HPDE6-E6E7 (cell line): ENCODE data around the gene LTC4S.
A peak's percentile ranks its signal among the peaks of the same experiment; 100 is the strongest.

Experiments
- DNase-seq: peaks from one replicate; pipeline ENCODE4 v3.0.0; 2011; ENCODE audit warnings: missing footprints; ENCODE audit errors: extremely low spot score

The LTC4S gene

DNA sequence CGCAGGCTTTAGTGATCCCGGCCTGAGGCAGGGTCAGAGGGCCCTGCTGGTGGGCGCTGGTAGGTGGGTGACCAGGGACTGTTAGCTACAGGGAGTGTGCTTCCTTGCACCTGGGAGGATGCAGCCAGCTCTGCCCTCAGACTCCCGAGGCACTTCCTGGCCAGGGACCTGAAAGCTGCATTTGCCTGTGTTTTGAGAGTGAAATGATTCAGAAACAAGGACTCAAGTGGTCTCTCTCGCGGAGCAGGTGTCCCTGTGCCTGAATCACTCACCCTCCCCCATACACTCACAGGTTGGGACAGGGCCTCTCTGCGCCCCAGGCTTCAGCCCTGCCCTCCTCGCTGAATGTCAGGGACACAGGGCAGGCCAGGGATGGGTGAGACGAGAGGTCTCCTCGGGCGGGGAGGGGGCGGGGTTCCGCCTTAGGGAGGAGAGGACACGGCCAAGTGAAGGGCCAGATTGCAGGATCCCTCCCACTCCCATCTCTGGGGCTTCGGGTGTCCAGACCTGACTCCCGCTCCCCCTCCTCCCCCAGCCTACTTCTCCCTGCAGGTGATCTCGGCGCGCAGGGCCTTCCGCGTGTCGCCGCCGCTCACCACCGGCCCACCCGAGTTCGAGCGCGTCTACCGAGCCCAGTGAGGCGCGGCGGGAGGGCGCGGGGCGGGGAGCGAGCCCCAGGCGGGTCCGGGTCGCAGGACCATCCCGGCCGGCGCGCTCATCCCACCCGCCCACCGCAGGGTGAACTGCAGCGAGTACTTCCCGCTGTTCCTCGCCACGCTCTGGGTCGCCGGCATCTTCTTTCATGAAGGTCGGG lies 1.5 kb downstream of the LTC4S start:
- DNase-seq = peak; percentile 14

DNA sequence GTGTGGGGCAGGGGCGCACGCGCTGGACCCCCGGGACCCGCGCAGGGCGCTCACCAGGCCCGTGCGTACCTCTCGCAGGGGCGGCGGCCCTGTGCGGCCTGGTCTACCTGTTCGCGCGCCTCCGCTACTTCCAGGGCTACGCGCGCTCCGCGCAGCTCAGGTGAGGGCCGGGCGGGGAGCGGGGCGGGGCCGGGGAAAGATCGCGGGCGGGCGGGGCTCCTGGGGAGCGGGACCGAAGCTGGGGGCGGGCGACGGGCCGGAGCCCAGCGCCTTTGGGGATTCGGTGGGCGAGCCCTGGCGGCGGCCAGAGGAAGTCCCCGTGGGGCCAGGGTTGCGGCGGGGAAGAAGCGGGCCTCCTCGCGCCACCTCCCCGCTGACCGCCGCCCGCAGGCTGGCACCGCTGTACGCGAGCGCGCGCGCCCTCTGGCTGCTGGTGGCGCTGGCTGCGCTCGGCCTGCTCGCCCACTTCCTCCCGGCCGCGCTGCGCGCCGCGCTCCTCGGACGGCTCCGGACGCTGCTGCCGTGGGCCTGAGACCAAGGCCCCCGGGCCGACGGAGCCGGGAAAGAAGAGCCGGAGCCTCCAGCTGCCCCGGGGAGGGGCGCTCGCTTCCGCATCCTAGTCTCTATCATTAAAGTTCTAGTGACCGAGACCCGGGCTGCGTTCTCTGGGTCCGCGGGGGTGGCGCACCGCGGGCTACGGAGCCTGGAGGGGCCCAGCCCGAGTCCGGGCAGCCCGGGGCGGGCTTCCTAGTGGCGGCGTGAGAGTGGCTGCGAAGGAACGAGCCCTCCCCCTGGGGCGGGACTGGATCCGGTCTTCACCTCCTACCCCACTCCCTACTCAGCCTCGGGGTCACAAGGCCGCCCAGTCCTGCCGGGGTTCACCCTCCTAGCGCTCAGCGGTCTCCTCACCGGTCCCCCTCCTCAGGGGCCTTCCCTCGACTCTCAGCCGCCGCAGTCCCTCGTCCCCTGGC lies 2.4 kb downstream of the LTC4S start:
- peak; percentile 75 for DNase-seq

DNA sequence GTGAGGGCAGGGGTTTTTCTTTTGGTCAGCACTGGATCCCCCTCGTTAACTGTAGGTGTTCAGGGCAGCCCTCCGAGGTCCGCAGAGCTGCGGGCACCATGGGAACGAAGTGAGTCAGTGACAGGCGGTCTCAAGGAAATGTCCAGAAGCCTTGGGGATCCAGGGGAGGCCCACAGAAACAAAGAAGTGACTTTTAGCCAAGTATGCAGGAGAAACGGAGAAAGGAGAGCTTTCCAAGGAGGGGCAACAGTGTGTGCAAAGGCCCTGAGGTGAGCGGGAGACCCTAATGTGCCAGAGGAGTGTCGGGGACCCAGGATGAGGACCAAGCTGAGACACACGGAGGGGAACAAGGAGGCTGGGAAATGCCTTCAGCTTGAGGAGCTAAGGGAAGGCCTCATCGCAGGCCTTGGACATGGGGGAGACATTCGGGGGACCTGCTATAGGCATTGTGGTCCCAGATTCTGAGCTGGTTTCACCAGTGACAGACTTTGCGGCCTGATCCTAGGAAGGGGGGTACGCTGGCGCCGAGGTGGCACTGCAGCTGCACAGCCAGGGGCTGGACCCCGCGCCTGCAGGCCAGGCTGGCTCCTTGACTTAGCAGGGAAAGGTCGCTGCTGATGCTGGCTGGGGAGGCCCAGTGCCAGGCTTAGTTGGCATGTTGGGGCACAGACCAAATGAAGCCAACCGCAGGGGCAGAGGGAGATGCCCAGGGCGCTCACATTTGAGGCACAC lies 3.3 kb downstream of the LTC4S start:
- no peak for DNase-seq

DNA sequence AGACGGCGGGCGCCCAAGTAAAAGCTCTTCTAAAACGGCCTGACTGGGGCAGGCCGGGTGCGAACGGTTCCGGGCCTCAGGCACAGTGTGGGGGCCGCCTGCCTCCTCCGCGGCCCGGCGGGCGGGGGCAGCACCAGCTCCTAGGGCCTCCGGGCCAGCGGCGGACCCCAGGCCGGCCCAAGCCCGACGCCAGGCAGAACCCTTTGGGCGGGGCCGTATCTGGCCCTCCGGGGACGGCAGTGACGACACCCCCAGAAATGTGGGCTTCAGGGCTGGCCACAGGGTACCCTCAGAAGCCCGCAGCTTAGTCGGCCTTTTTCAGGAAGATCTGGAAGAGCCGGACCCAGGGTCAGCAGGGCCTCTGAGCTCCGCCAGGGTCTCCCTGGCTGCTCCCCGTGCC lies 4.0 kb downstream of the LTC4S start:
- no peak for DNase-seq

DNA sequence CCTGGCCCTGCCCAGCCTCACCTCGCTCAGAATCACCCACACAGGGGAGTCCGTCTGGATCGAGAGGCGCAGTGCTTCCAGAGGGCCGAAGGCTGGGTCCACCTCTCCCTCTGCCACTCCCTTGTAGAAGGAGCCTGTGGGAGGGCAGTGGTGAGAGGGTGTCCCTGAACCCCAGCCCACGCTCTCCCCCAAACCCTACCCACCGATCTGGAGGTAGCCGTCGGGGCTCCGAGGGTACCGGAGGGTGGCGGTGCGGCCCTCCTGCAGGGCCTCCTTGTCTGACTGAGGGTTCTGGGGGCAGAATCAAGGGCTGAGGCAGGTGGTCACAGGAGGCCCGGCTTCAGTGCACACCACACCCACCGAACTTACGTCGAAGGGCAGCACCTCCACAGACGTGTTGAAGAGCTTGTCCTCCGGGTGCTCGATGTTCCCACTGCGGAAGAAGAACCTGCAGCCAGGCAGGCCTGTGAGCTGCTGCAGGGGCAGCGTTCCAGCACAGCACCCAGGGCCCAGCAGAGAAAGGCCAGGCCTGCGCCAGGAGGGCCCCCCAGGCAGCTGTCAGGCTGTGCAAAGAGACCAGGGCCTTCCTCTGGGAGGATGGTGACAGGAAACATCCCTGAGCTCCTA lies 4.5 kb downstream of the LTC4S start:
- DNase-seq = no peak

DNA sequence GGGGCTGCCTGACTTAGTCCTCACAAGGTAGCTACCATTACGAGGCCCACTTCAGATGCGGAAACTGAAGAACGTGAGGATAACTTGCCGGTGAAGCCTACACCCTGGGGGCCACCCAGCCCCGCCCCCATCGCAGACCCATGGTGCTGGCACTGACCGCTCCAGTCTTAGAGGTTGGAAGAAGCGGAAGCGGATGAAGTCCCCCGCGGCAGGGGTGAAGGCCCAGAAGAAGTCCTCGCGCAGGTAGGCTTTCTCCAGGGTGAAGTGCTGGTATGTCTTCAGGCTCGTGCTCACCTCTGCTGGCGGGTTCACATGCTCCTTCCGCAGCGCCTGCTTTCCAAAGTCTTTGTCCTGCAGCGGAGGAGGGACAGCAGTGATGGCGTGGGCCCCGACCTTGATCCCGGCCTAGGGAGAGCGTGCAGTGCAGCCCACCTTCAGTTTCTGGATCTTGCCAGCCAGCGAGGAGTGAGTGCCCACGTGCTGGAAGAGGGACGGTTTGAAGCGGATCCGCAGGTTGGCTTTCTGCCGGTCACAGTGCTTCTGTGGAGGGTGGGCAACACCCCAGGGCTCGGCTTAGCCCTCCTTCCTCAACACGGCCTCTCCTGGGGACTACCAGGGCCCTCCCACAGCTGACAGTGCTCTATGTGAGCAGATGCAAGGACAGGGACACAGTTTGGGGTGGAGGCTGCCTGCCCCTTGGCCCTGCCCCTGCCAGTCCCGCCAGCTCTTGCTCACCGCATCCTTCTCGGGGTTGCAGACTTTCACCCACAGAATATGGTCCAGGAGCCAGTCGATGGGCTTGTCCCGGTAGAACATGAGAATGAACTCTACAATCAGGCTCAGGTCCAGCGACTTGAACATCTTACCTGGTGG lies 5.2 kb downstream of the LTC4S start:
- no peak for DNase-seq

DNA sequence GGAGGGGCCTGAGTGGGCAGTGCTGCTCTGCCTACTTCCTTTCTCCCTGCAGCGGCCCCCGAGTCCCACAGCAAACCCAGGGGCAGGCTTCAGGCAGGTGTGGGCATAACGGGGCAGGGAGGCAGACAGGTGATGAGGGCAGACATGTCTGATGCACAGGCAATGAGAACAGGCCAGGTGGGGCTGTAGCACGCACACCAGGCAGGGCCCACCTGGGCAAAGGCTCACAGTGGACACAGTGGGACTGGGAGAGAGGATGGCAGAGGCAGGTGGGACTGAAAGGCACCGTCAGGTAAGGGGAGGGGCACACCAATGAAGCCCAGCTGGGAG lies 5.8 kb downstream of the LTC4S start:
- no peak for DNase-seq

DNA sequence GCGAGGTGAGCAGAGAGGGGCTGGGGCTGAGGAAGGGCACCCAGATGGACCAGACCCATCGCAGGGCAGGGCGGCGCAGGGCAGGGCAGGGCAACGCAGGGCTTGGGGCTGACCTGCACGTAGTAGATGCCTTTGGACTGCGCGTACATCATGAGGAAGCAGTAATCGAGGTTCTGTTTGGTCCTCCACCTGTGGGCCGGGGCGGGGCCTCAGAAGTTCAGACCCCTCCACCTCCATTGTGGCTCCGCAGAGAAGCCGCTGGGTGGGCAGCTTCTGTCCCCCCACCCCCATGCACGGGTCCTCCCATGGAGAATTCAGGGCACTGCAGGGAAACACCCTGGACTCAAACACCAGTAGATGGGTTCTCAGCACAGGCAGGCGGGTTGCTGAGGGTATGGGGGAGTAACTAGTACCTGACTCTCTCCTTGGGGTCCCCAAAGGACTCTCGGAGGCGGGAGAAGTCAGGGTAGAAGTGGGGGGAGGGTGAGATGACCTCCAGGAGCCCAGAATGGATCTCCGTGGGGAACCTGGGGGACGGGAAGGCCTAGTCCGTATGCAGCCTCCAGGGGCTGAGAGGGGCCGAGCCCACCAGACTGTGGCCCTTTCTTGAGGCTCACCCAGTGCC lies 6.4 kb downstream of the LTC4S start:
- no peak for DNase-seq

DNA sequence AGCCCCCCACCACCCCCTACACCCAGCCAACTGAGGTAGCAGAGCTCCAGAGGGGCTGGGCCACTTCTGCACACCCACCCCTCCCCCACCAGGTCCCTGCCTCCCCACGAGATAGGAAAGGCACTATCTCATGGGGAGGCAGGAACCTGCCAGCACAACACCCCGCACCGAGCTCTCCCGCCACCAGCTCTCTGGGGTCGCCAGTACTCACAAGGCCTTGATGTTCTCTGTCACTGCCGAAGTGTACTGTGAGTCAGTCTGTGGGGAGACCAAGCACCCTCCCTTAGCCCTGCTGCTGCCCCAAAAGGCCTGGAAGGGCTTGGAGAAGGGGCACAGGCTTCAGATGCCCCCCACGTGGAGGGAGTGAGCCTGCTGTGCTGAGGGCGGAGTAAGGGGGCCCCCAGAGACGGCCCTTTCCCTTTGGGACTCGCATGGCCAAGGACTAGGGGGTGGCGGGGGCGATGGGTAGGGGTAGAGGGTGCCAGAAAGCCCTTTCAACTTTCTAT lies 7.0 kb downstream of the LTC4S start:
- DNase-seq = no peak

DNA sequence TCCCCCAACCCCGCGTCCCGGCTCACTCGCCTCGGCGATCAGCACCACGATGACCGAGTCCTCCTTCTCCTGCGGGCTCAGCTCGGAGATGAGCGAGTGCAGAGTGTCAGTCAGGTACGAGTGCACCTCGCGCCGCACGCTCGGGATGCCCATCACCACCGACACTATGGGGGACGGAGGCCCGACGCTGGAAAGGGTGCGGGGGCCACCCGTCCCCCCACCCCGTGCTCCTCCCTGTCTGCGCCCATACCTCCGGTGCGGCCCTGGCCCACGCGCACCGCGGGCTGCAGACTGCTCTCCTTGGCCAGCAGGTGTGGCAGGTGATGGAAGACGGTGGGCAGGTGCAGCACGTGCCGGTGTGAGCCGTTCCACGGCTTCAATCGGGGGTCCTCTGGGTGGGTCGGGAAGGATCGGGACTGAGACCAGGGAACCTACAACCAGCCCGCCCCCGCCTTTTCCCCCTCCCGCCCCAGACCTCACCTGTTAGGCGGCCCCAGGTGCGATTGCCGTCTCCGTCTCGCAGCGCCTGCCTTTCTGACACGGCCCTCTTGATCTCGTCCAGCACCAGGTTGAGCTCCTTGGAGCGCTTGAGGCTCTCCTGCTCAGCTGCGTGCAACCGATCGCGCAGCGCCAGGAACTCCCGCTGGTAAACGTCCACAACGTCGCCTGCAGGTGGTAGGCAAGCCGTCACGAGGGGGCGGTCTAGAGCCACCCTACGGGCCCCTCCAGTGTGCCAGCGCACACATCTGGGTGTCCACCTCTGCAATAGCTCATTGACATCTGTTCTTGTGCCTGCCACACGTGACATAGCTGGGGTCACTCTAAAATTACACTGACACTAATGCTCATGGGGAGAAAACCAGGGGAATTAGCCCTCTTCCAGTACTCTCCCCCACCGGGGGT lies 7.8 kb downstream of the LTC4S start:
- no peak for DNase-seq

DNA sequence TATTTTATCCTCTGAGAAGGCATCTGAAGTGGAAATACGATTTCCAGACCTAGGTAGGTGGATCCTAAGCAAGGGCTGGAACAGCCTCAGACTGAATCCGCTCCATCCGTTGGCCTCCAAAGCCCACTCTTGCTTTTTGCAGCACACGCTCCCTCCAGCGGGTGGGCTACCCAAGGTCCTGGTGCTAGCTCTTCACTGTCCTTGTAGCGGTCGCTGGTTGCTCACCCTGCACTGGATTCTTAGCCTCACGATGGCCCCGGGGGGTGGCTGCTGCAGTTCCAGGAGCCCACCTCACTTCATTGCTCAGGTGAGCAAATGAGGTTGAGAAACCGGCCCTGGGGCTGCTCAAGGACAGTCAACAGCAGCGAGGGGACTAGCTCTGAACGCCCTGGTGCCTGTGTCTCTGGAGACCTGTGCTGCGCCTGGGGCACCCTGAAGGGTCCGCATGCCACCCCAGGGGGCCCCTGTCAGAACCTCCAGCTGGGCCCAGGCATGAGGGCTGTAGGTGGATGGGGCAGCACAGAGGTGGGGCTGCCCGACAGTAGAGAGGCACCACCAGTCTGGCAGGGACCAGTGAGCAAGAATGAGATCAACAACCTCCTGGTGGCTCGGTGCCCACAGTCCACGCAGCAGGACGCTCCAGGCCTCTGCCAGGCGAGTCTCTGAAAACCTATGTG lies 8.6 kb downstream of the LTC4S start:
- no peak for DNase-seq

DNA sequence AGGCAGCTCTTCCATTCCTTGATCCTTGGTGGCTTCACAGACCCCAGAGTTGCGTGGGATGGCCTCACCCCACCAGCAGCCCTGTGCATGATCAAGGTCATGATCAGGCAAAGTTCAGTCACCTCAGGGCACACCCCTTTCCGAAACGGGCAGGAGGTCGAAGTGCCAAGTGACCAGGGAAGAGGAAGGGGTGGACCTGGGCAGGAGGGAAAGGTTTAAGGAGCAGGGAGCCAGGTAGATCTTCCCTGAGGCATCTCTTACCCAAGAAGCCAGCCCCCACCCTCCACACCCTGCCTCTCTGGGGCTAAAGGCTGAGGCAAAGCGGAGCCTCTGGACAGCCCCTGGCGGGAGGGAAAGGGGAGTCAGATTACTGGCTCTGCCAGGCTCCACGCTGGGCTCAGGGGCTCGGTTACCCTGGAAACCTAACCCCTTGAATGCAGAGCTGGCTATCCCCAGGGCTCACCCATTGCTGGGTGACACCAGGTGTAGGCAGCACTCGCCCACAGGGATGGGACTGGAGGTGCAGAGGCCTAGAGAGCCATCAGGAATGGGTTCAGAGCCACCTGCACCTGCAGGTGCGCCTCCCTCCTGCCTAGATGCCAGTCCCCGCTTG lies 9.3 kb downstream of the LTC4S start:
- no peak for DNase-seq

DNA sequence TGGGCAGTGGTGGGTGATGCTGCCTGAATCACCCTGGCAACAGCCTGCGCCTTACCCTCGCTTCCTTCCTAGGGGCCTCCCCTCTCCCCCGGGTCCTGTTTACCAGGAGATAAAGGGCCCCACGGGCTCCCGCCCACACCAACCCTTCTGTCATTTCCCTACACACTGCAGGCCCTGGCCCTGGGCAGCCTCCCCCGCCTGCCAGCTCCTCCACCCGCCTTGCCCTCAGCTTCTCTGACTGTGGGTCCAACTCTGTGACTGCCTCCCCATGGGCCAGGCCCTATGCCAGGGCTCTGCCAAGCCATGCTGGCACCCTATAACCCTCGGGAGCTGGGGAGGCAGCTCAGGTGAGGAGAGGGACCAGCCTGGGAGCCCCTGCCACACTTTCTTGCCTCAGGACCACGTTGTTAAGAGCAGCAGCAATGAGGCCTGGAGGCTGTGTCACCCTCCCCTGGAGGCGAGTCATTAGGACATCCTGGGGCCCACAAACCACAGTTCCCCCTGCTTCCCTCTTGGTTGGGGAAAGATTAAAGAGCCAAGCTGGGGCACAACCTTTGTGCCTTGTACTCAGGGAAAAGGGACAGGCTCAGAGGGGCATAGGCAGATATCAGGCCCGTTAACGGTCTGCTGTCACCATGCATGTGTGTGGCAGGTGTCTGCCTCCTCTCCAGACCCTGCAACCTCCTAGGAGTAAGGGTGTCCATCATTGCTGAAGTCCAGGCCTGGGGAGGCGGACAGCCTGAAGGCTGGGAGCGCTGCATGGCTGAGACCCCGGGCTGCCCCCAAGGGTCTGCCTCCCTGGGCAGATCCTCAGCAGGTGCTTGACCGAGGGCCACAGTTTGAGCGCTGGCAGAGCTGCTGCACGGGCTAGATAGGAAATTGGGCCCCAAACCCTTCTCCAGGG lies 10.1 kb downstream of the LTC4S start:
- DNase-seq = no peak

DNA sequence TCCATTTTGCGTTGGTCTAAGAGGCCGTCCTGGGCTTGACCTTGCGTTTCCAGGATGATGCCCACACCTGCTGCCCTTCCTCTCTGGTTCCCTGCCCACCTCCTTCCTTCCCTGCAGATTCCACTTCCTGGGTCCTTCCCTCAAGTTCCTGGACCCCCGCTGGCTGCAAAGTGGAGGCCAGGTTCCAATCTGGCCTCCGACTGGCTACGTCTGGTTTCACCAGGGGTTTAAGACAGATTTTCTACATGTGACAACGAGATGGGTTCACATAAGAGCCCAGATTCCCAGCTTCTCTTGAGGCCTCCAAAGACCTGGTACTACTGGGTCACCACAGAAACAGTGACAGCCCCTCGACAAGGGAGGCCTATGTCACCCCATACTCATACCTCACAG lies 10.8 kb downstream of the LTC4S start:
- DNase-seq = no peak

DNA sequence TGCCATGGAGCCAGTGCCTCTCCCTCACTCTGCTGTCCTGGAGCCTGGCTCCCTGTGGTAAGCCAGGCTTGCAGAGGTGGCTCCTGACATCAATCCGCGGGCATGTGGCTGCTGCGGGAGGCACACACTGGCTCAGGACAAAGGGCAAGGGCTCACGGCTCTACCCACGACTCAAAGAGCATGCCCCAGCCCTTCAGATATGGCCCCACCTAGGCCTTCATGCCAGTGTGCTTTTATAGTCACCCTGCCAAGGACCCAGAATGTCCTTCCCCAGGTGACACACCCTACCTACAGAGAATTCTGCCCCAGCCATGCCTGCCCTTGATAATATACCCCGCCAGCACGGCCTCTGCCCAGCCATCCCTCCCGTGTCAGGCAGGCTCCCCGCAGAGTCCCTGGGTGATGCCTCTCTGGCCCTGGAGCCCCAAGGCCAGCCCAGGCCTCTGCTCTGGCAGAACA lies 11.3 kb downstream of the LTC4S start:
- no peak for DNase-seq

DNA sequence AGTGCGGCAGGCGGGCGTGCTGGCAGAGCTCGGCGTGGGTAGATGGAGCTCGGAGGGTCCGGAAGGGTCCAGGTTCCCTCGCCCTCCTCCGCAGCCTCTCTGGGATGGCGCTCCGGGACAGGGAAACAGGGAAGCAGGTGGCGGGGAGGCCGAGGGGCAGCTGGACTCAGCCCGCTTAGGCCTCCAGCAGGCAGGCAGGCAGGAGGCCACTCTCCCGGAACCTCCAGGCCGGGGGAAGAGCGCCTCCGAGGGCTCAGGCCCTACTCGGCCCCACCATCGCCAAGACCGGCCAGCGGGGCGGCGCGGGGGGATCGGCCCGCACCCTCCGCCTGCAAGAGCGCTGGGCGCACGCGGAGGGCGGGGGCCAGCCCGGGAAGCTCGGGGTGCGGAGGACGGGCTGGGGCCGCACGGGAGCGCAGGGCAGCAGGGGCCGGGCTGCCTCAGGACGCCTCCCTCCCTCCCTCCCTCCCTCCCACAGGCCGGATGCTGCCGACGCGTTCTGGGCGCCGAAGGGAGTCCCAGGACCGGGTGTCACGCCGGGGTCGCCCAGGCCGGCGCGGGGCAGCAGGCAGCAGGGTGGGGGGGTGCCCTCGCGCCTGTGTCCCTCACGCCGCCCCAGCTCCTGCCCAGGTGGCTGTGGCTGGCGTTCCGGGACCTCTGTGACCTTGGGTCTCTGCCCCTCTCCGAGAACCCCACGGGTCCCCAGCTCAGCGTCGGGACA lies 11.9 kb downstream of the LTC4S start:
- DNase-seq = no peak
